ENCODE data around the gene HIC1.

HIC1 gene

DNA sequence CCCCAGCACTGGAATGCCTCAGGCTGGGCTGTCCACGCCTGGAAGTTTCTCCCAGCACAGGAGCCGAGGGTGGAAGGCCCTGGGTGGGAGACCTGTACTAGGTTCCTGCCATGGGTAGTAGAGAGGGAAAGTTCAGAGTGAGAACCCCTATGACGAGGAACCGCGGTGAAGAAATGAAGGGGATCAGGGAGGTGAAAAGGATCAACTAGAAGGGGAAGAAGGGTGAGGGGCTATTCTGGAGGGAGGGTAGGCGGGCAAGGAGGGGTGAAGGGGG lies 5.4 kb downstream of the HIC1 start:
- DNase-seq (ENCODE audit: low read depth): no peak

DNA sequence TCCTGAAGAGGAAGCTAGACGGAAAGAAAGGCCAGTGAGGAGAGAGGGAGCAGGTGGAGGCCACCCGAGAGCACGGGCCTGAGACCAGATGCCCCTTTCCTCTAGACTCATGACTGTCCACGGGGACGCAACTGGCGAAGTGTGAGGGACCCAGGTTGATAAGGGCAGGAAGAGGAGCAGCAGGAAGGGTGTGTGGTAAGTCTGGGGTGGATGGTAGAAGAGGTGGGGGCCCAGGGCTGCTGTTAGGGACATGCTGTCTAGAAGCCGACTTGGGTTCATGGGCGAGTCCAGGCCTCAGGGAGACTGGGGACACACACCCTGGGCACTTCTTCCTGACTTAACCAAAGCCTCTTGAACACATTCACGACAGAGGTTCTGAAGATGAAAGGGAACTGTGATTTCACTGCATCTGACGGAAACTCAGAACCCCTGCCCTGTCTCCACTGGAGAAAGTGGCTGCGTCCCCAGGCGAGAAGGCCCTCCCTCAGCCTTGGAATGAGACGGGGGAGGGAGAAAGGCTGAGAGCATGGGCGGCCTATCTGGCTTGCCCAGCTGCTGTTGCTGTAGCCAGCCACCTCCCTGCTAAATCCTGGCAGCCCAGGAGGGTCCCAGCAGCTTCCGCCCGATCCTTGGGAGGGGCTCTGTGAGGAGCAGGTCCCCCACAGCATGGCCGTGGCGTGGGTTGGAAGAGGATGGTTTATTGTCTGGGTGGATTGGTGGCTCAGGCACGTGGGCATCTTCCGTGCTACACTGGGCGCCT lies 6.0 kb downstream of the HIC1 start:
- no peak for DNase-seq (ENCODE audit: low read depth)

DNA sequence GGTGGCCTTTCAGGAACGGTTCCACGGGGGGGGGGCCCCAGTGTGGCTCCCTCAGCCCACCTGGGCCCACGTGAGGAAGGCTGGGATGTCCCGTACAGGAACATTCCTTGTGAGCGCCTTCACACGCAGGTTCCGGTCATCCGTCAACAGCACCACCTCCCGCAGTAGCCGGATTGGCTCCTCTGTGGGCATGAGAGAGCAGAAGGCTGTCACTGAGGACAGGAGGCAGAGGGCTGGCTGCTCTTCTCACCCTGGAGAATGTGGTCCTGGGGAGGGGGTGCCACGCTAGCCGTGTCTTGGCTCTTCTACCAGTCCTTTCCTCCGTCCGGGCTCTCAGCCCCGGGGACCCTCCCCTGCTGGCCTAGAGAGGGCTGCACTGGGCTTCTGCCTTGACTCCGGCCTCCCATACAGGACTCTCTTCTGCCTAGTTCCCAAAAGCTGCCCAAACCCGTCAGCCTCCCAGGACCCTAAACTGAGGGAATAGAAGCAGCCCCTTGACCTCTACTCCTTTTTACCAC lies 6.6 kb downstream of the HIC1 start:
- no peak for DNase-seq (ENCODE audit: low read depth)

DNA sequence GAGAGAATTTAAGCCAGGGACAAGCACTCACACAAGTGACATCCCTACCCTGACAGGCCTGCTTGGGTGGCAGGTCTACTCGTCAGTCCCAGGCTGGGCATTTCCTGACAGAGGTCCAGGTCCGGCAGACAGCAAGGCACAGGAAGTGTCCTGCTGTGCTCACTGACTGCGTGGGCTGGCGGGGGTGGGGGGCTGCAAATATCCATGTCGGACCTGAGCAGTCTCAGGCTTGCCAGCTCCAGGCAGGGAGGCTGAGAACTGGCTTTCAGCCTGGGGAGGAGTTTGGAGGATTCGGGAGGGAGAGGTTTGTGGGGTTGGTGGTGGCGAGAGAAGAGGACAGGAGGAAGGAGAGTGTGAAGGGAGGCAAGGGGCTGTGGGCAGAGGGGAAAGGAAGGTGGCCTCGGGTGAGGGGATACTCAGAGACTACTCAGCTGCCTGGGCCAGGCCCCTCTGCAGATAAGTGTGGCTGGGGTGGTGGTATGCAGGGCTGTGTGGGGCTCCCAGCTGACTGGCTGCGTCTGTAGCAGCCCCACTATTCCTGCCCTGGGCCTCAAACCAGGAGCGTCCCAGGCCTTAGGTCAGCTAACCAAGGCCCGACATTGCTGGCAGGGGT lies 7.8 kb downstream of the HIC1 start:
- no peak for DNase-seq (ENCODE audit: low read depth)

DNA sequence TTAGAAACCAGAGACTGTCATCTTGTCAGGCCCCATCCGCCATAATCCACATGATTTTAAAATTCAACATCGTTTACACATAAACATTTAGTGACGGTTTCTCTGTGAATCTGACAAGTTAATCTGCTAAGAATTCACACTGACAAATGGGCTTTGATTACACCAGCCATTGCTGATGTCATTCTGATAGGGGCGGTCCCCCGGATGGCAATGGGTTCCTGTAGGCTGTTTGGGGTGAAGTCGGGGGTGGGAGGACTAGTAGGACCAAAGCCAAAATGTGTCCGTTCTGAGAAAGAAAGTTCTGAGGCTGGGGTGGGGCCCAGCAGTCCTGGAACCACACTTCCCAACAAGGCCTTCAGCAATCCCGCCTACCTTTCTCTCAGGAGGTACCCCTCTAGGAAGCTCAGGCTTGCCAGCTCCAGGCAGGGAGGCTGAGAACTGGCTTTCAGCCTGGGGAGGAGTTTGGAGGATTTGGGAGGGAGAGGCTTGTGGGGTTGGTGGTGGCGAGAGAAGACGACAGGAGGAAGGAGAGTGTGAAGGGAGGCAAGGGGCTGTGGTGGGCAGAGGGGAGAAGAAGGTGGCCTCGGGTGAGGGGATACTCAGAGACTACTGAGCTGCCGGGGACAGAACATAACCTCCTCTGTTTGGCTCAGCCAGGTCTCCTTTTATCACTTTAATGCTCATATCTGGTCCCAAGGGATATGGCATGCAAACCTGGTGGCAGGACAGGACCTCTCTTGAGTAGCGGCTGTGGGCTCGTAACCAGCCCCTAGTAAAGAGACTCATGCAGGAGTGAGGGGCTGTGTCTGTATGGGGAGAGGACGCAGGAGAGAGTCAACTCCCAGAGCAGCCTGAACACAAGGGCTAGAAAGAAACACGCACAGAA lies 8.6 kb downstream of the HIC1 start:
- no peak for DNase-seq (ENCODE audit: low read depth)

DNA sequence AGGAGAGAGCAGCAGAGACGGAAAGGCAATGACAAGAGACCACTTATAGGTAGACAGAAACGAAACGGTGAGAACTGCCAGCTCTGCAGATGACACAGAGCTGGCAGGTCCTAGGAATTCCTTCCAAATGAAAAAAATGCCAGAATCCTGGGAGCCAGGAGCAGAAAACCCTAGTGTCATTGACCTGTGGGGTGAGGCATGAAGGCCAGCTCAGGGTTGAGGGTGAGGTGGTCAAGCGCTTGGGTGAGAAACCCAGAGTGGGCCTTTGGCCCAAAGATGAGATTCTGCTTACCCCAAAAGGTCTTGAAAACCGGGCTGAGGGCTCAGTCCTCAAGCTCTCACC lies 9.2 kb downstream of the HIC1 start:
- no peak for DNase-seq (ENCODE audit: low read depth)

DNA sequence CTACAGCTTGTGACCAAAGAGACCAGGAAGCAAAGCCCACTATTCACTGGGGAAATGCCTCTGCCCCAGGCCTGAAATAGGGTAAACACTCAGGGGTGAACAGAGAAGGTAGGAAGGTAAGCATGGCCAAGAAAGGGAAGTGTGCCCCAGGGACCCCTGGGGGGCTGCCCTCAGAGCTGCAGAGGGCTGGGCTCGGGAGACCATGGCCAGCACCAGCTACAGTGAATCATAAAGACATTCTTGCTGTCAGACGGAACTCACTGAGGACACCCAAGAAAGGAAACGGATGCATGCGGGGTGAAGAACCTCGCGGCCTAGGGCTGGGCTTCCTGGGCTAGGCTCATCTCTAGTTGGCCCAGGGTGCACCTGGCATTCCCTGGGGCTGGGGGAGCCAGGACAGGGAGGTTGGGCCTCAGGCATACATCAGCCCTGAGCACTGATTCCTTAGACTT lies 9.6 kb downstream of the HIC1 start:
- DNase-seq (ENCODE audit: low read depth): no peak

DNA sequence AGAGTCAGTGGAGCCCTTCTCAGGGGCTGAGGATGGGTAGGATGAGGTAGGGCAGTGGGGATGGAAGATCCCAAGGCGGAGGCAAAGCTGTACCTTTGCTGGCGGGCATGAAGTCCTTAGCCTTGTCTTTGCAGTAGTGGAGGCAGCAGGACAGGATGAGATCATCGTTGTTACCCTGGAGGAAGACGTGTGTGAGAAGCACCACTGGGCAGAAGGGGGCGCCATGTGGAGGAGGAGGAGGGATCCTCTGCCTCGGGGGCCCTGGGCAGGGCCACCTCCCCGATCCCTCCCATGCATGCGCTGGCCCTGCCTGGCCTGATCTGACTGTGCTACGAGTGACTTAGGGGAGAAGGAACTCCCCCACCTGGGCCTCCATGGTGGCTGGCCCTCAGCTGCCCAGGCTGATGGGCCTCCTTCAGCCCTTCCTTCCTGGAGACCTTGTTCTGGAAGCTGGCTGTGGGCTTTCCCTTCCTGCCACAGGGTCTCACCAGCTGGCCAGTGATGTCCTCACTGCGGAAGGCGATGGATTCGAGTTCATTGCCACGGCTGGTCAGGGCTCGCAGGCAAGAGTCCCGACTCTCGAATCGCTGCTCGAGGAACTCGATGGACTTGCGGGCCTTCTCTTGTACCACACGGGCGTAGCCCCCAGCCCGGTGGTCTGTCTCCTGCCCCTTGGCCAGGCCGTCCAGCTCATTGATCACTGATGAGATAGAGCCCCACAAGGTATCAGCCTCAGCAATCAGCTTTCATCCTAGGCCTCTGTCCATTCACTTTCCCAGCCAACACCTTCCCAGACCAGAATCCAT lies 10.3 kb downstream of the HIC1 start:
- DNase-seq (ENCODE audit: low read depth): no peak

DNA sequence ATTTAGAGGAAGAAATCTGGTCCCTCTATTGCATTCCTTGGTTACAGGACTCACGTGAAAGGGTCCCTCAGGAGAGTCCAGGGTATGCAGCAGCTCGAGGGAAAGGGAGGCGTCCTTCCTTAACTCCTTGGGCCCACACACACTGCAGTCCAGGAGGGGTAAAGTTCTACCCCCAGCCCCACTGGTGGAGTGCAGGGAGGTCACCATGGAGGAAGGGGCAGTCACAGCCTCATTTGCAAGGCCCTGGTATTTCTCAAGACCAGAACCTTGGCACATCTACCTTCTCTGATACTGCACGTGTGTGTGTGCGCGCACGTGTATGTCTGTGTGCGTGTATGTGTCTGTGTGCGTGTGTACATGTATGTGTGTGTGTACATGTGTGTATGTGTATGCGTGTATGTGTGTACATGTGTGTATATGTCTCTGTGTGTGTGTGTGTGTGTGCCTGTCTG lies 11.1 kb downstream of the HIC1 start:
- no peak for DNase-seq (ENCODE audit: low read depth)

DNA sequence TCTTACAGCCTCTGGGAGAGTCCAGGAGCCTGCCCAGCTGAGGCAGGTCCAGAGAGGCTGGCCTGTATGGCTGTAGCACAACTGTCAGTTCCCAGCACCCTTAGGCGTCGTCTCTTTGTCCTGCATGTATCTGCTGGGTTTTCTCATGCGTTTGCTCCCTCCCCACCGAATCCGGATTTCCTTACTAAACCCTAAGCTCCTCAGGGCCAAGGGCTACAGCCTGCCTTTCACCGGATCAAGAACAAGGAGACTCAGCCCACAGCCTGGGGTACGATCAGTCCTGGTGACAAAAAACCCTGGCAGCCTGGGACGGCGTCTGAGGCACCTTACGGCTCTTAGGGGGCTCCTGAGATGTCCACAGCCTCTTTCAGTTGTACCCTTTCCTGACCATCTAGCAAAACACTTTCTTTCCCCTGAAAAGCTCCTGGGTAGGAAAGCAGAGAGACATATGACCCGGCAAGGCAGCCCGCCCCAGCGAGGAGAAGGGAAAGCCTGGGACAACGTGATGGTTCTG lies 12.2 kb downstream of the HIC1 start:
- no peak for DNase-seq (ENCODE audit: low read depth)

DNA sequence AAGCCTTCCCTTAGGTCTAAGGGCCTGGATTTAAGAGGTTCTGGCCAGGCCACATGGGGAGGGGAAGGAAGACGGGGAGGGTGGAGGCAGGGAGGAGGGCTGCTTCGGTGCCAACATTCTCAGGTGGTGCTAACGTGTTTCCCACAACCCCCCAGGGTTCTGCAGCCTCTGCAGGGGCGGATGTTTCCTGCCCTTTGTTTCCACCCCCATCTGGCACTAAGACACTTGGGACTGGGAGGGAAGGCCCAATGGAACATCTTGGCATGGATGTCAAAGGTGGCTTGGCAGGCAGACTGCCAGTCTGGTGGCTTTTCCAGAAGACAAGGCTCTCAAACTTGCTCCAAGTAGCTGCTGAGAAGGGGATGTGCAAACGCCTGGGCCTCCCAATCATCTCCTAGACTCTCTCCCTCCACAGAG lies 12.7 kb downstream of the HIC1 start:
- DNase-seq (ENCODE audit: low read depth): no peak

DNA sequence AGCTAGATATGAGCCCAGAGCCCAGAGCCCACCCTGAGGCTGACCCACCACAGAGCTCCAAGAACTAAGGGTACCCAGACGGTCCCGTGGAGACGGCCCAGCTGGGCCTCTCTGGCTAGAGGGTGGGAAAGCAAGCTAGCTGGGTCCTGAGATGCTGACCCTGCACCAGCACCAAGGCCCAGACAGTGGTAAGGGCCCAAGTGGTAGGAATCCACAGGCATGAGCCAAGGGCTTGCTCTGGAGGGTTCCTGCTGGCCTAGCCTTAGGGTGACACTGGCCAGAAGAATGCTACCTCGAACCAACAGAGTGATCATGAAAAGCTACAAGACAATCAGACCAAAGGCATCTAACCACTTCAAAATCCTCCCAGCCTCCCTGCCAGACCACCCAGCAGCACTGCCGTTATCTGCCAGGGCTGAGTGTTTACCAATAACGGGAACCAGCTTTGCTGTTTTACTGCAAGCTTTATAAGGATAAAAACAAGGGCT lies 13.2 kb downstream of the HIC1 start:
- peak; percentile 94 for DNase-seq (ENCODE audit: low read depth)

DNA sequence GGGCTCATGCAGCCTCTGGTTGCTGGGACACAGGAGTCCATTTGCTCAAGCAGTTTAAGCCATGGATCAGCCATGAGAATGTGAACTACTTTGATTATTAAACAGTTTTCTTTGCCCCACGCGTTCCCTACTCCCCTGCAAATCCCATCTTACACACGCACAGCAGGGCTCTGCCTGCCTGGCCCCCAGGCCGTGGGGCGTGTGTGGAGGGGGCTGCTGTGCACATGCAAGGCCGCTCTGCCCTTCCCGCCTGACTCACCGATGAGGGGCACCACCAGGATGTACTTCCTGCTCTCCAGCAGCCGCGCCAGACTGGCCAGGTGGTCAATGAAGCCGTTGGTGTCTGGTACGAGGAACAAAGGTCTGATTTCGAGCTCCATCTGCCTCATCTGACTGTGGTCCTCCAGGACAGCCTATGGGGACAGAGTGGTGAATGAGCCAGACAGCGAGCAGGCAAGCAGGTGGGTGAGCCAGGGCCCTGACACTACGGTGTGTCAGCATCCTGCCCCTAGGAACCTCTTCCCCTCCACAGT lies 13.7 kb downstream of the HIC1 start:
- no peak for DNase-seq (ENCODE audit: low read depth)

DNA sequence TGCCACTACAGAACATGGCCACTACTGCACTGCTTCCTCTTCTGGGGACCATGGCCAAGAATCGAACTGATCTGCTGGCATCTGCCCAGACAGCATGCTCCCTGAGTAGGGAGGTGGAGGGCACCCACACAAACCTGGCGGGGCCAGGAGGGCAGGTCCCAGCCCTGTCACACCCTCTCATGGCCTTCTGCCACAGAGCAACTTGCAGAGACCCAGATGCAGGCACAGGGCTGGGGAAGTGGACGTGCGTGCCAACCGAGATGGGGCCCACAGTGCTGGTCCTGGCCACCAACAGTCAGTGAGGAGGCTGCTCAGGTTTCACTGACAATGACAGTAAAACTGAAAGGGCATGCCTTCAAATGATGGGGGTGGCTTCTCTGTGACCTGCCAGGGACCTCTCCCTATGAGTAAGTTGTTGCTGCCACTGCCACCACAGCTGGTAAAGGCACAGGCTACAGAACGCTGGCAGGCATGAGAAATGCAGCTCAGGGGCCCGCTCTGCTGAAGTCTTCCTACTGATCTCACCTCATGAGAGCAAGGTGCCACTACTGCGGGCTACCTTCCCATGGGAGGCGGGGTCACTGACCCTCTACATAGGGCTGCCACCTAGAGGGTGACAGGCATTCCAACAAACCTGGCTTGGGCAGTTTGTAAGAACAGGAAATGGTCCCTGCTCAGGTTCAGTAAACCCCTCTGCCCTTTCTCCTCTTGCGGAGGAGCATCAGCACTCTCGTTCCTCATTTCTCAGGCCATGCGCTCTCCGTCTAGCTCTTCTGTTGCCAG lies 15.5 kb downstream of the HIC1 start:
- no peak for DNase-seq (ENCODE audit: low read depth)

DNA sequence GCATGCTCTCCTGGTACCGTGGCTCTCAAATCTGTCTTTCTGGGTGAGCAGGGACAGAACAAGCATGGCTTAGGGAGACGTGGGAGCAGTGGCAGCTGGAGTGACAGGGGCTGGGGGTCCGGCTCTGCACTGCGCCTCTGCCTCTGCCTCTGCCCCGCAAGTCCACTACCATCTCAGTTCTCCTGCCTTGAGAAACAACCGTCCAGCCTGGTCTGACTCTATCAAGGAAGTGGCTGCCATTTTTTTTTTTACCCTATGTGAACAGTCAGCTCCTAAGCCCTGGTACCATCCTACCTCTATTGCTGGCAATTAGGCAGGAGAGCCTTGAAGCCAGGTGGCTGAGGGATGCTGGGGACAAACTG lies 16.1 kb downstream of the HIC1 start:
- no peak for DNase-seq (ENCODE audit: low read depth)

DNA sequence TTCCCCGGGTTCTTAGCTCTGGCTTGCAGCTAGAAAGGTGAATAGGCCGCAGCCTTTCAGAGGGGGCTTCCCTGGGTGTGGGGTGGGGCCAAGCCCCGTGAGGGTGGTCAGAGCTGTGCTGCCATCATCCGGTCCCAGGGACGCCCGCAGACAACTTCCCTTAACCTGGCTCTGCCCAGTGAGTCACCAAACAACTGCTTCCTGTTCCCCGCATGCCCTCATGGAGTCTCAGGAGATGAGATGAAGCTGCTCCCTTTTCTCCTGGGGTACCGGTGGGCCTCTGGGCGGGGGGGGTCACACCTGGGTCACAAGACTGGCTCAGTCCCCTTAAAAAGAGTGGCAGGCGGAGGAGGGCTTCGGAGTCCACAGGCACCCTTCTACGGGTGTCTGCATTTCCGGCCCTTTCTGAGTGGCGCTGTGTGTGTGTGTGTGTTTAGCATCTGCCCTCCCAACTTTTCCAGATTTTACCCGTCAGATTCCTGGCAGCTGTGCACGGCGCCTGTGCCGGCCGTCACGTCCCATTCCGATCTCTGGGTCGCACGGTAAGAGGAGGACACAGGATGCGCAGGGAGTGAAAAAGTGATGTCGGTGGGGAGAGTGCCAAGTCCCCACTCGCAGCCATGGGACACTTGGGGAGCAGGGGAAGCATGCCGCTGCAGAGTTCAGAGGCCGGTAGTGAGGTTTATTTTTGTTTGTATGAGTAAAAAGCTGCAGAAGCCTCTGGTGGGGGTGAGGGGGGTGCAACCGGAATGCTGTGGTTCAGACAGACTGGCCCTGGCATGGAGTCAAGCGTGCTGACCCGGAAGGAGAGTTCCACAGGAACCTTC lies 16.8 kb downstream of the HIC1 start:
- no peak for DNase-seq (ENCODE audit: low read depth)

DNA sequence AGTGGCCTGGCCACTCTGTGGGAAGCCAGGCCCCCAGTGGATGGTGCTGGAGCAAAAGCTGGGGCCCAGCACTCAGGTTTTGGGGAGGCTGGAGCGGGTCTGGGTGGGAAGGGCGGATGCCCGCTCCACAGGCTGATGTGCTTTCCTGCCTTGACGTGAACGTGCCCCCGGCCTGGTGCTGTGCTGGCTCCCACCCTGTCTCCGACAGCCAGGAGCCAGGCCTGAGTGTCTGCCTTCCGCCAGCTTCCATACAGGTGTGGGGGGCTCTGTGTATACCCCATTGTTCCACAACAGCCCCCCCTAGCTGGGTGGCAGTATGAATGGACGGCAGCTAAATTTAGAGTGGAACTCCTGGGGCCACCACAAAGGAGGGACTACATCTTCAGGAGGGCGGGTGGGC lies 20.0 kb downstream of the HIC1 start:
- no peak for DNase-seq (ENCODE audit: low read depth)

DNA sequence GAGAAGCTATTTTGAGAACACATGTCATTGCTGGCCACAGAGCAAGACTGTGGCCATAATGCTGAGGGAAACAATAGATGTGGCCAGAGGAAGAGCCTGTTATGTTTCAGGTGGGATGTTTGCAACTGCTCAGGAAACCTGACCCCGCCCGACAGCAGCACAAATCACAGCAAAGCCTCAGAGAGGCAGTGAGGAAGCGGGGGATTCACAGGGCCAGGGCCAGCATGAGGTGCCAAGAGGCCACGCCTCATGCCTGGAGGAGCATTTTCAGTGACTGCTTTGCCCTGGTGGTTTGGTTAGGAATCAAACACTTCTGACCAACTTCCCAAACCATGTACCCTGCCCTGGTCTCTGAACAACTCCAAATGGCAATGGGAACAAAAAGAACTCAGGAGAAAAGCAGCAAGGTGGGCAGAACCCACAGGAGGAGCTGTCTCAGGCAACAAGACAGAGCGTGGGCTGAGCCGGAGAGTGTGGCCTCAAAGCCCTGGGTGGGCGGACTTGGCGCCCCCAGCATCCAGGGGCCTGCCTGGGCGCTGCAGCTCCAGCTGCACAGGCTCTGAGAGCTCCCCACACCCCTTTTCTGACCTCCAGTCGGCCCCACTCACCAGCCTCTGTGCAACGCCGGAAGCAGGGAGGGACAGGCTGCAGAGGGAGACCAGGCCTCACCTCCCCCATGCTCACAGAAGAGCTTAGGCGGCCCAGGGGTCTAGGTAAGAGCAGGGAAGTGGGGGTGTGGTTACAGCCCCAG lies 20.6 kb downstream of the HIC1 start:
- no peak for DNase-seq (ENCODE audit: low read depth)

Data from GM04503 (cell line).